Activated T-cell treated with anti-CD3 and anti-CD28 coated beads for 24 hours (primary cell): ENCODE results near the gene HEBP1.
A peak's percentile ranks its signal among the peaks of the same experiment; 100 is the strongest.

ENCODE experiments used
- DNase-seq: peaks from one replicate; pipeline ENCODE4 v3.0.0-alpha.2; 2020; ENCODE audit warnings: low read depth

Gene HEBP1

GRCh38 chr12:13023811-13024530, 23.9 kb upstream of the HEBP1 start:
- DNase-seq: no peak

- no peak for DNase-seq
Measured at GRCh38 chr12:13022851-13023271, 22.8 kb upstream of the HEBP1 start.

GRCh38 chr12:13011098-13011497, 11.0 kb upstream of the HEBP1 start:
- DNase-seq: no peak

GRCh38 chr12:13008741-13009380, 8.8 kb upstream of the HEBP1 start:
- DNase-seq: no peak

GRCh38 chr12:13007496-13008233, 7.6 kb upstream of the HEBP1 start:
- DNase-seq: no peak

GRCh38 chr12:13005649-13006048, 5.6 kb upstream of the HEBP1 start:
- DNase-seq: no peak

GRCh38 chr12:13004986-13005385, 4.9 kb upstream of the HEBP1 start:
- DNase-seq: no peak

GRCh38 chr12:13004361-13004760, 4.3 kb upstream of the HEBP1 start:
- no peak for DNase-seq

GRCh38 chr12:13002301-13003097, 2.4 kb upstream of the HEBP1 start:
- no peak for DNase-seq

GRCh38 chr12:13001775-13002040, 1.6 kb upstream of the HEBP1 start:
- DNase-seq: no peak

- peak; percentile 11 for DNase-seq
Measured at GRCh38 chr12:13000925-13001774, 1.1 kb upstream of the HEBP1 start.

GRCh38 chr12:13000616-13000924, 505 bp upstream of the HEBP1 start:
- no peak for DNase-seq

- DNase-seq: no peak
Measured at GRCh38 chr12:12999271-12999958, 650 bp downstream of the HEBP1 start.

GRCh38 chr12:12998248-12998647, 1.8 kb downstream of the HEBP1 start:
- no peak for DNase-seq

- DNase-seq: no peak
Measured at GRCh38 chr12:12997734-12998133, 2.3 kb downstream of the HEBP1 start.

GRCh38 chr12:12997156-12997555, 2.9 kb downstream of the HEBP1 start:
- no peak for DNase-seq

GRCh38 chr12:12996209-12996608, 3.9 kb downstream of the HEBP1 start:
- no peak for DNase-seq

GRCh38 chr12:12995088-12995487, 5.0 kb downstream of the HEBP1 start:
- no peak for DNase-seq

- DNase-seq: no peak
Measured at GRCh38 chr12:12993367-12993766, 6.7 kb downstream of the HEBP1 start.

GRCh38 chr12:12992418-12993130, 7.5 kb downstream of the HEBP1 start:
- no peak for DNase-seq
